HG02885 (cell line): ENCODE data around the gene PIP5KL1.

Experiments used
- ATAC-seq: cut with Tn5 transposase; IDR thresholded peaks from one replicate; pipeline ENCODE4 v1.9.1; 2021; ENCODE audit warnings: mild to moderate bottlenecking; ENCODE audit not compliant: unreplicated experiment, poor library complexity

The PIP5KL1 gene

DNA sequence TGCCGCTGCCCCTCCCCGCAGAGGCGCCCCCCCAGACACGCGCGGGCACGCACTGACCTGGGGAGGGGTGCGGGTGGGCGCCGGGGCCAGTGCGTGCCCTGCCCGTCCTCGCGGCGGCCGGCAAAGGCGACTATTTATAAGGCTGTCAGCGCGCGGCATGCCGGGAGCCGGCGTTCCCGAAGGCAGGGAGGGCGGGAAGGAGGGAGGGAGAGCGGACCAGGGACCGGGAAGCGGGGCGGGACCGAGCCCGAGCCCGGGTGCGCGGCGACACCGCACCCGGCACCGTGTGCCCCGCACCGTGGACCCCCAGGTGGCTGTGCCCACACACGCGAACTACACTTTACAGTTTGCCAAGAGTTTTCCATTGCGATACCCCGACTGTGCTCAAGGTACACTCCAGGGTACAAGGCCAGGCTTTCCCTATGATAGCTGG is 53.0 kb downstream of the PIP5KL1 start, which contains the start of gene AK1:
Gene AK1, minus strand, starts transcription at position 110 of the 433 bp plus-strand sequence. CDS start 3,058 bp downstream, outside the sequence.
- ATAC-seq: no peak

GRCh38 chr9:127876764-127877562 is 53.6 kb downstream of the PIP5KL1 start:
- no peak for ATAC-seq

- no peak for ATAC-seq
These were observed 54.4 kb downstream of the PIP5KL1 start for GRCh38 chr9:127876026-127876763.

GRCh38 chr9:127875306-127875966 is 55.1 kb downstream of the PIP5KL1 start:
- no peak for ATAC-seq

GRCh38 chr9:127874301-127875221 is 56.0 kb downstream of the PIP5KL1 start:
- ATAC-seq: no peak

GRCh38 chr9:127873886-127874285 is 56.7 kb downstream of the PIP5KL1 start:
- ATAC-seq: no peak

DNA sequence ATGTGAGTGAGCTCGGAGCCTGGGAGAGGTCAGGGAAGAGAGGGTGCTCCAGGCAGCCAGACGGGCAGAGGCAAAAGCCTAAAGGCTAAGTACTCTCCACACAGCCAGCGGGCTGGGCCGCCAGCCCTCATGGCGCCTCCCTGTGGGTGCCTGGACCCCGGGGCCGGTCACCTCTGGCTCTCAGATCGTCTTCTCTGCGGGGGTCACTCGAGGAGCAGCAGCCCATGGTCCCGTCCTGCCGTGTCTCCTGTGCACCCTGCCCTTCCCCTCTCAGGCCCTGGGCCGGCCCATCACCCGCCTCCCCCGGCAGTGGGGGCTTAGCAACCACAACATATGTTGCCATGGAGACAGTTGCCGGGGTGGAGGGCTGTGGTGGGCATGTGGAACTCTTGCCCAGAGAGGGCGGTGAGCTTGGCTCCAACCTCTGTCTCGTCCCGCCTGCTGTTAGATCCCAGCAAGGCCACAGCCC is 57.3 kb downstream of the PIP5KL1 start:
- ATAC-seq: no peak

DNA sequence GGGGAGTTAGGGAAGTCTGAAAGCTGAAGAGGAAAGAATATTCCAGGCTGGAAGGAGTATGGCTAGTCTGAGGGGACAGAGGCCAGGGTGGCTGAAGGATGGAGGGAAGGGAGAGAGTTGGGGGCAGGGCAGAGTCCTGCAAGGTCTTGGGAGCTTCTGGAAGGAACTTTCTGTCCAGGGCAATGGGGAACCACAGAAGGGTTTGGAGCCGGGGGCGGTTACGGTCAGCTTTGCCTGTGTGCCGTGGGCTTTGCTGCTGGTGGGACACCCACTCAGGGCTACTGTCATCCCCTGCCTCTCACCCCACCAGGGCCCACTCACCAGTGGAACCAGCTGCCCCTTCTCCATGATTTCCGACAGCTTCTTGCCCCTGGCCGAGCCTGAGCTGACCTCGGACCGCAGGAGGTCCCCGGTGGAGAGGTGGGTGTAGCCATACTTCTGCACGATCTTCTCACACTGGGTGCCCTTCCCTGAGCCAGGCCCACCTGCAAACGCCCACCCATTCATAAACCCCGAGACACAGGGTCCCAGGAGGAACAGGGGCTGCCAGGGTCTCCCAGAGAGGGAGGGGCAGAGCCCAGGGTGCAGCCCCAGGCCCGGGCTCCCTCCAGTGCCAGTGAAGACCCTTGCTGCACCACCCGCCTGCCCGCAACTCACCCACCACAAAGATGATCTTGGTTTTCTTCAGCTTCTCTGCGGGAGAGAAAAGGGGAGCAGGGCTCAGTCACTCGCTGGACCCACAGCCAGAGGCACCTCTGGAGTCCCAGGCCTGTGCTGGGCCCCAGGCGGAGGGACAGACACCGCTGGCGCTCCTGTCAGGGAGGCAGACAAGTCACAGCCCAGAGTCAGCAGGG is 58.0 kb downstream of the PIP5KL1 start:
- ATAC-seq: no peak

GRCh38 chr9:127871531-127871930 is 59.0 kb downstream of the PIP5KL1 start:
- no peak for ATAC-seq

DNA sequence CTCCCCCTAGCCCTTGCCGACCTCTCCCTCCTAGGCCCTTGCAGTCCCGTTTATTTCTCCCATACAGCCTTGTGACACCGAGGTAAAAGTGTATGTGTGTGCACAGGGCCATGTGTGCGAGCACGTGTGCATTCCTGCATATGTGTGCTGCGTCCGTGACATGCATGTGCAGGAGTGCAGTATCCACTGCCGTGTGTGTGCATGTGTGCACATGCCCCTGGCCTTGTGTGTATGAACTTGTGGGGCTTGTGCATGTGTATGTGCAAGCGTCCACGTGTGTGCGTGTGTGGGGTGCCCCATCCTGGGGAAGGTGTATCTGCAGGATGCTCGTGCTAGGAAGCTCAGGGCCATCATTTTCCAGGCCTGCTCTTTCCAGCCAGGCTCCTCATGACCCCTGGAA is 59.7 kb downstream of the PIP5KL1 start:
- no peak for ATAC-seq
